SU-DHL-6 (cell line): ENCODE results near the gene WASF3.

Source experiments
- H2AFZ ChIP-seq: fragments of 200-600 bp; sonication (generic); 2 replicates; pipeline ENCODE4 v1.6.1; 2014; ENCODE audit warnings: low read depth, mild to moderate bottlenecking, moderate library complexity, mixed read lengths, antibody characterized with exemption, low read length; ENCODE audit not compliant: severe bottlenecking
- H3F3A ChIP-seq: fragments of 200-600 bp; shearing (Covaris generic); 2 replicates; pipeline ENCODE4 v1.6.0; 2016; ENCODE audit warnings: antibody characterized with exemption, mild to moderate bottlenecking; ENCODE audit not compliant: insufficient read depth
- H3K27ac ChIP-seq: fragments of 200-600 bp; sonication (generic); 2 replicates; pipeline ENCODE4 v1.5.1; 2016; ENCODE audit warnings: low read depth, mild to moderate bottlenecking, low read length, moderate library complexity, mixed read lengths
- H3K27me3 ChIP-seq: fragments of 200-600 bp; sonication (generic), shearing (Covaris generic); 2 replicates; pipeline ENCODE4 v1.6.0; 2014; ENCODE audit warnings: mild to moderate bottlenecking, low read length
- H3K36me3 ChIP-seq: fragments of 200-600 bp; sonication (generic); 2 replicates; pipeline ENCODE4 v1.6.1; 2014; ENCODE audit warnings: mild to moderate bottlenecking, low read length, mixed read lengths
- H3K4me2 ChIP-seq: fragments of 300-600, 200-600 bp; shearing (Covaris generic), sonication (generic); 2 replicates; pipeline ENCODE4 v1.6.0; 2014; ENCODE audit warnings: low read length, low read depth, mild to moderate bottlenecking; ENCODE audit not compliant: poor library complexity, severe bottlenecking
- H3K4me3 ChIP-seq: fragments of 200-600 bp; sonication (generic); 2 replicates; pipeline ENCODE4 v1.5.1; 2014; ENCODE audit warnings: antibody characterized with exemption, low read length, mild to moderate bottlenecking, mixed read lengths; ENCODE audit not compliant: insufficient read depth, poor library complexity, severe bottlenecking
- H3K79me2 ChIP-seq: fragments of 200-600 bp; sonication (generic); 2 replicates; pipeline ENCODE4 v1.6.1; 2014; ENCODE audit warnings: mild to moderate bottlenecking, low read length, moderate library complexity; ENCODE audit not compliant: insufficient read depth
- H3K9ac ChIP-seq: fragments of 200-600 bp; sonication (generic); 2 replicates; pipeline ENCODE4 v1.7.0; 2014; ENCODE audit warnings: mild to moderate bottlenecking, low read length
- H3K9me2 ChIP-seq: fragments of 200-600 bp; sonication (generic); replicated peaks from 2 replicates; pipeline ENCODE4 v1.6.1; 2014; ENCODE audit warnings: low read length; ENCODE audit not compliant: insufficient read depth
- H3K9me3 ChIP-seq: fragments of 200-600 bp; sonication (generic); 2 replicates; pipeline ENCODE4 v1.6.1; 2014; ENCODE audit warnings: low read length, mixed read lengths; ENCODE audit not compliant: insufficient read depth
- H4K20me1 ChIP-seq: fragments of 200-600 bp; sonication (generic); 2 replicates; pipeline ENCODE4 v1.6.1; 2014; ENCODE audit warnings: low read depth, mild to moderate bottlenecking, antibody characterized with exemption, low read length, moderate library complexity, mixed read lengths
- EZH2phosphoT487 ChIP-seq: fragments of 200-600 bp; sonication (generic), shearing (Covaris generic); conservative IDR thresholded peaks from 2 replicates; pipeline ENCODE4 v1.6.1; 2018; ENCODE audit warnings: mild to moderate bottlenecking, antibody characterized with exemption, low read length, moderate library complexity, mixed read lengths
- TF ChIP-seq, protein P1 (sequence below): fragments of 200-600 bp; sonication (generic); IDR thresholded peaks from one replicate; pipeline ENCODE4 v1.5.1; 2017; ENCODE audit warnings: antibody characterized with exemption, mild to moderate bottlenecking, low read length, moderate library complexity; ENCODE audit not compliant: insufficient read depth, poor library complexity, severe bottlenecking

The WASF3 gene

DNA sequence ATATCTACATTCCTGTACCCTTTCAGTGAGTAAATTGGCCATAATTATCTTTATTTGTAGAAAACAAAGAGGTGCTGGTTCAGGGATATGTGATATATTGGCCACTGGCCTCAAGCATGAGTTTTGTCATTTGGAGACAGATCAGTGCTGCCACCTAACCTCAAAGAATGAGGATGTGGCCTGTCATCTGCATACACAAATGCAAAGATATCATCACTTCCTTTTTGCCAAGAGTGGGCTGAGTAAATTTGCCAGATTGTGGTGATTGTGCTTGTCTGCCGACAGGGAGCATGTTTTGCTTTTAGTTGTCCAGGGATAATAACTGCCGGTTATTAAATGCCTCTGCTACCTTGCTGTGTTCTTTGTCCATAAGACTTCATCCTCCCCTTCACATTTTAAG lies 44.2 kb downstream of the WASF3 start:
- Histone ChIP-seq H3K27ac (no peak overlapping the region), H3K27me3 (no peaks in the 10 kb centered on the region), H4K20me1 (no peaks in the 10 kb centered on the region), H3F3A (no peaks in the 10 kb centered on the region), H3K4me3 (no peak overlapping the region), H3K4me2 (no peak overlapping the region), H3K36me3 (no peaks in the 10 kb centered on the region), H3K9me3 (no peaks in the 10 kb centered on the region), H3K9ac (no peak overlapping the region), H3K79me2 (no peaks in the 10 kb centered on the region), H2AFZ (no peak overlapping the region), H3K9me2 (no peaks in the 10 kb centered on the region)
- TF ChIP-seq, protein P1, sequence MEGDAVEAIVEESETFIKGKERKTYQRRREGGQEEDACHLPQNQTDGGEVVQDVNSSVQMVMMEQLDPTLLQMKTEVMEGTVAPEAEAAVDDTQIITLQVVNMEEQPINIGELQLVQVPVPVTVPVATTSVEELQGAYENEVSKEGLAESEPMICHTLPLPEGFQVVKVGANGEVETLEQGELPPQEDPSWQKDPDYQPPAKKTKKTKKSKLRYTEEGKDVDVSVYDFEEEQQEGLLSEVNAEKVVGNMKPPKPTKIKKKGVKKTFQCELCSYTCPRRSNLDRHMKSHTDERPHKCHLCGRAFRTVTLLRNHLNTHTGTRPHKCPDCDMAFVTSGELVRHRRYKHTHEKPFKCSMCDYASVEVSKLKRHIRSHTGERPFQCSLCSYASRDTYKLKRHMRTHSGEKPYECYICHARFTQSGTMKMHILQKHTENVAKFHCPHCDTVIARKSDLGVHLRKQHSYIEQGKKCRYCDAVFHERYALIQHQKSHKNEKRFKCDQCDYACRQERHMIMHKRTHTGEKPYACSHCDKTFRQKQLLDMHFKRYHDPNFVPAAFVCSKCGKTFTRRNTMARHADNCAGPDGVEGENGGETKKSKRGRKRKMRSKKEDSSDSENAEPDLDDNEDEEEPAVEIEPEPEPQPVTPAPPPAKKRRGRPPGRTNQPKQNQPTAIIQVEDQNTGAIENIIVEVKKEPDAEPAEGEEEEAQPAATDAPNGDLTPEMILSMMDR: no peak
- no peak for TF ChIP-seq EZH2phosphoT487

DNA sequence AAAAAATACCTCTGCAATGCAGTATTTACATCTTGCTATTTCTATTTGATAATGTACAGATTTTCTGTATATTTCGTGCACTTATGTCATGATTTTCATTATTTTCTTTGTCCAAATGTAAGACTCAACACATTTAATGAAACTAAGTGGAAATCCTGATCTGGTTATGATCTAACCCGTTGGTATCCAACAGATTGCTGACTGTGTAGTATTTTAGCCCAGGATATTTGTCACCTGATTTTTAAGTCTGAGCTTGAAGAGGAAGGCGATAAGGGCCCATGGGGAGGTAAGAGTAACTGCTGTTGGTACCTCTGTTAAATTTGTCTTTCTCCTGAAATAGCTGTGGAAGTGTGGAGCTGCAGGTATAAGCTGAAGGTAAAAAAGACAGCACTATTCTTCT lies 45.3 kb downstream of the WASF3 start:
- Histone ChIP-seq H3K9ac (no peak overlapping the region), H3K4me3 (no peak overlapping the region), H4K20me1 (no peaks in the 10 kb centered on the region), H3F3A (no peaks in the 10 kb centered on the region), H2AFZ (no peak overlapping the region), H3K9me3 (no peaks in the 10 kb centered on the region), H3K36me3 (no peaks in the 10 kb centered on the region), H3K27ac (no peak overlapping the region), H3K79me2 (no peaks in the 10 kb centered on the region), H3K9me2 (no peaks in the 10 kb centered on the region), H3K4me2 (no peak overlapping the region), H3K27me3 (no peaks in the 10 kb centered on the region)
- TF ChIP-seq, protein P1: no peak
- no peak for TF ChIP-seq EZH2phosphoT487

DNA sequence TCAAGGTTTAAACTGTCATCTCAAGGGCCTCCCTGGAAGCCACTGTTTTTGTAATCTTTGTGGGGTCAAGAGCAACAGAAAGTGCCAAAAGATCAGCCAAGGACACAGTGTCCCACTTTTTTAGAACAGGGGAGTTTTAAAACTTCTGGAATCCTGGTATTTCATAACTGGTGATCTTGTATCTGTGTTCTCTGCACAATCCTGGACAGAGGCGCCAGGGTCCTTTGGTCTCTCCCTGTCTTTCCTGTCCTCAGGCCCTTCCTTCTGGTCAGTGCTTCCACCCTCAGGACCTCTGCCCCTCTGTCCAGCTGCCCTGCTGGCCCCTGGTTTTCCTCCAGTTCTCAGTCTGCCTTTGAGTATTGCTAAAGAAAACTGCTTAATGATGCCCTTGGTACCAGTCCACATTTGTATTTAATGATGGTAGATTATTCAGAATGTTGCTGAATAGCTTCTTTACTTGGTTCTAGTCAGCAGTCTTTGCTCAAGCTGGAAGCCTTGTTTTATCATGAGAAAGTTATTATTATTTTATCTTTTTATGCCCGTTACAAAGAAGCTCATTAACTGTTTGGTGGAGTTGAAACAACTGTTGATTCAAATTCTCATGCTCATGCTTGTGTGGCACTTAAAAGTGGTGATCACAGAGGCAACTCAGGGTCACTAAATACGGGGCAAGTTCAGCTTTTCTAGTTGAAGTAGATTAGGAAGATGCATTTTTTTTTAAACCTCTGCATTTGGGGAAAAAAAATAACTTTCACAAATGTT lies 47.5 kb downstream of the WASF3 start:
- H3K27ac ChIP-seq: no peak overlapping the region
- H3F3A ChIP-seq: no peaks in the 10 kb centered on the region
- no peak overlapping the region for H3K4me3 ChIP-seq
- H3K9me3 ChIP-seq: no peaks in the 10 kb centered on the region
- no peaks in the 10 kb centered on the region for H3K27me3 ChIP-seq
- H3K9ac ChIP-seq: no peak overlapping the region
- no peaks in the 10 kb centered on the region for H3K79me2 ChIP-seq
- TF ChIP-seq EZH2phosphoT487: no peak
- TF ChIP-seq, protein P1: no peak
- H2AFZ ChIP-seq: no peak overlapping the region
- H4K20me1 ChIP-seq: no peaks in the 10 kb centered on the region
- H3K9me2 ChIP-seq: no peaks in the 10 kb centered on the region
- no peak overlapping the region for H3K4me2 ChIP-seq
- H3K36me3 ChIP-seq: no peaks in the 10 kb centered on the region
